Measurements from ENCODE around the gene NOTCH1. TPM values are rescaled to one million over a fixed set of nuclear protein-coding genes. Genes with fewer than 3 reads are reported as not detected.

The NOTCH1 gene
- total RNA-seq, 1 donor from 2014 or later: 16.8 TPM

- intact Hi-C loops (cut with DNase I): no loop called here
- ATAC-seq (ENCODE audit: poor library complexity) (no peak), DNase-seq (no peak)
Measured at GRCh38 chr9:136464241-136464640, 81.6 kb downstream of the NOTCH1 start.

DNA sequence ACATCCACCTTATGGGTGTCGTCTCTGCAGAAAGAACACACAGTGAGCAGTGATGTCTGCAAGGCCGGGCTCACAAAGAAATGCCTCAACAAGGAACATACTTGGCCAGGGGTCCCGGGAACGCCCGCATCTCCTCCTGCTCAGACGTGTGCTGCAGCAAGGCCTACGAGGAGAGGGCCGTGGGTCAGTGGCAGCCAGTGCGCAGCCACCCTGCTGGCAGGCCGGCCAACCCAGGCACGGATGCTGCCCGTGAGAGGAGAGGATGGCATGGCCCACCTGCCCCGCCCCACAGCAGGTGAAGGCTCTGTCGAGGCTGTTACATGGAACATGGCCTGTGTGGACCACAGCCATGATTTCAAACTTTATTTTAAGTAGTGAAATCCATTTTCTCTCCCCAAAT, 82.3 kb downstream of the NOTCH1 start:
- intact Hi-C loops (cut with DNase I): no loop called here
- DNase-seq (no peak), ATAC-seq (ENCODE audit: poor library complexity) (no peak)

DNA sequence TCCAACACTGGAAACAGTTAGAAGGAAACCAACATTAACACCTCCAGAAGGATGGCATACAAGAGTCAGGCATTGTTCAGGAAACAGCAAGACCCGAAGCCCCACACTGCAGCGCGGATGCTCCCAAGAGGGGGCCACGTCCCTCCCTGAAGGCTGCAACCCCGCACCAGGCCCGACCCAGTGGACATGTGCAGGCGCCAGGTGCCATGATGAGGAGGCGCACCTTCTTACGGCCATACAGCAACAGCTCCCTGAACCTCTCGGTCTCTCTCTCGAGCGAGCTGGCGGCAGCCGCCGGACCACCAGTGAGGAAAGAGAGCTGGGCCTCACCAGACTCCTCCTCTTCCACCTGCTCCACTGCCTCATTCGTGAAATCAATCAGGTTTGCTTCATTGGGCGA, 83.2 kb downstream of the NOTCH1 start:
- intact Hi-C loops (cut with DNase I): no loop called here
- DNase-seq: no peak
- ATAC-seq (ENCODE audit: poor library complexity): no peak

GRCh38 chr9:136460772-136461325, 85.0 kb downstream of the NOTCH1 start:
- DNase-seq: no peak
- intact Hi-C loops (cut with DNase I): no loop called here
- ATAC-seq (ENCODE audit: poor library complexity): no peak

DNA sequence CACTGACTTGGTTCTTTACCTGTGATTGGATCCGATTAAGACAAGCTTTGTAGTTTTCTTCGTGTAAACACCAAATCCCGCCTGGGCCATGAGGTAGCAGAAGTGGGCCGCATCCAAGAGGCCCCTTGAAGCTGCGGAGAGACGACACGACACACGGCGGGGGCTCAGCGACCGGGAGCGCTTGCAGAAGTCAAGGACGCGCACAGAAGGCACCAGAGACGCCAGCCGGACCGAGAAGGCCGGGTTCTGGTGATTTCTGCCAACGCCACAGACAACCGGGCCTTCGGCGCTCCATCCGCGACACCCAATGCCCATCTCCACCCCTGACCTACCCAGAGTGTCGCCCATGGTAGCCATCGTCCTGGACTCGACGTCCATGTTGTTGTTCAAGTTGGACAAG, 86.4 kb downstream of the NOTCH1 start:
- no peak for ATAC-seq (ENCODE audit: poor library complexity)

DNA sequence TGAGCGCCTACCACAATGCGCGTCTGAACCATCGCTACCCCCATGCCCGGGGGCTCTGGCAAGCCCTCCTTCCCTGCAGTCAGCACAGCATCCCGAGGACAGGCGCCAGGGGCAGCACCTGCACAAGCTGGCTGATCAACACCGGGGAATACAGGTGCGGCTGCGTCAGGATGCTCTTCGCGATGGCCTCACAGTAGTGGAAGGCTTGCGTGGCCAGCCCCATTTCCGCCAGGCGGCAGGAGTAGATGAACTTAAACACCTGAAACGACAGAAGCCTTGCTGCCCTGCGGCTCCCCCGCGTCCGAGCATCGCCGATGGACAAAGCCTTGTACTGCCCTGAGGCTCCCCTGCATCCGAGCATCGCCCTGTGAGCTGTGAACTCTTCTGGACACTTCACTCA, 88.5 kb downstream of the NOTCH1 start:
- intact Hi-C loops (cut with DNase I): no loop called here
- DNase-seq (no peak), ATAC-seq (ENCODE audit: poor library complexity) (no peak)

More for the DNA sequence above, 86.4 kb downstream of the NOTCH1 start:
- intact Hi-C loops (cut with DNase I): no loop called here
- DNase-seq: no peak

DNA sequence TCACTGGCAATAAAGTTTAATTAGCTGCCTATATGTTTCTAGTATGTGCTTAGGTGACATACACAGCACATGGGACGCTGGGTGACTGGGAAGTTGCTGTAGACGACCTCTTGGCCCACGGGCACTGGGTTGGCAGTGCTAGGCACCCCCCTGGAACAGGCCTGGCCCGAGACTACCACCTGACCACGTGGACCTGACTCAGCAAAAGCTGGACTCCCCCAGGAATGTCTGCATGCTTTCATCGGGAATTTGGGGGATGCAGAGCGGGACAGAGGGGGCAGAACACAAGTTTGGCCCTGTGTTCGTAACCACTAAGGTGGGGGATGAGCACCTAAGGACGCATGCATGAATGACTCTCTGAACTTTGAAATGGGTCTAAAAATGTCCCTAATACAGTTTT, 89.6 kb downstream of the NOTCH1 start:
- no peak for ATAC-seq (ENCODE audit: poor library complexity)
- intact Hi-C loops (cut with DNase I): no loop called here
- no peak for DNase-seq

DNA sequence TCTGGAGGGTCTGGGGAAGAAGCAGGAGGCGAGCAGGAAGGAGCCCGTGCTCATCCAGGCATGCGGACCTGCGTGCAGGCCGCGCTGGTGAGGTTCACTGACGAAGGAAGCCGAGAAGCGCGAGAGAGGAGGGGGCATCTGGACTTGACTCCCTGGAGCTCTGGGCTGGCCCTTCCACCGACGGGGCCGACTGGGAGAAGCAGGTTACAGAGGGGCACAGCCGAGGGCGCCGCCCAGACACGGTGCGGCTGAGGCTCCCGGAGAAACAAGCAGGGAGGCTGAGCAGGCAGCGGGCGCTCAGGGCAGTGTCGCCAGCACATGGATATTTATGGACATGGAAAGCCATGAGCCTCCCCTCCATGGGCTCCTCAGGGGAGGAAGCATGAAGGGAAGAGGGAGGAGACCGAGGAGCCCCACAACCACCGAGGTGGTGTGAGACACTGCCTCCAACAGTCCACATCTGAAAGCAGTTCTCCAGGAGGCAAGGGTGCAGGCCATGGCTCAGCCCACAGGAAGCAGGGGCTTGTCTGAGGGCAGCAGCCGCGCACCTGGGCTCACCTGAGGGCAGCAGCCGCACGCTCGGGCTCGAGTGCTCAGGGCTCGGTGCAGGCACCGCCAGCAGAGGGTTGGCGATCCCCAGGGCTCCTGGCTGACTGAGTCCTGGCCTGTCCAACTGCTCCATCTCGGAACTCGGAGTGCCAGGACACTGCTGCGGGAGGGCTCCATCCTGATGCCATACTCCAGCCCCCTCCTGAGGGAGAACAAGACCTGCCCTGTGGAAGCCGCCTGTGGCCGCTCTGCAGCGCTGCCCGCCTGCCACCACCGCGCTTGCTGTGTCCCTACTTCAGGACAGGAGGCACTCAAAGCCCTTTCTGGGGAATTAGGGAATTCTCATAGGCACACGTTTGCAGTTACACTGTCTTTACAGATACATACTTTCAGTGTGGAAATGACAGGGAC, 90.5 kb downstream of the NOTCH1 start:
- ATAC-seq (ENCODE audit: poor library complexity) (peak; percentile 23), DNase-seq (peak; percentile 33)
- intact Hi-C loops (cut with DNase I): no loop called here

- intact Hi-C loops (cut with DNase I): no loop called here
- DNase-seq (no peak), ATAC-seq (ENCODE audit: poor library complexity) (no peak)
Measured at GRCh38 chr9:136454026-136454796, 91.6 kb downstream of the NOTCH1 start.

- no peak for ATAC-seq (ENCODE audit: poor library complexity)
- no peak for DNase-seq
- intact Hi-C loops (cut with DNase I): no loop called here
Measured at GRCh38 chr9:136453326-136453725, 92.5 kb downstream of the NOTCH1 start.

DNA sequence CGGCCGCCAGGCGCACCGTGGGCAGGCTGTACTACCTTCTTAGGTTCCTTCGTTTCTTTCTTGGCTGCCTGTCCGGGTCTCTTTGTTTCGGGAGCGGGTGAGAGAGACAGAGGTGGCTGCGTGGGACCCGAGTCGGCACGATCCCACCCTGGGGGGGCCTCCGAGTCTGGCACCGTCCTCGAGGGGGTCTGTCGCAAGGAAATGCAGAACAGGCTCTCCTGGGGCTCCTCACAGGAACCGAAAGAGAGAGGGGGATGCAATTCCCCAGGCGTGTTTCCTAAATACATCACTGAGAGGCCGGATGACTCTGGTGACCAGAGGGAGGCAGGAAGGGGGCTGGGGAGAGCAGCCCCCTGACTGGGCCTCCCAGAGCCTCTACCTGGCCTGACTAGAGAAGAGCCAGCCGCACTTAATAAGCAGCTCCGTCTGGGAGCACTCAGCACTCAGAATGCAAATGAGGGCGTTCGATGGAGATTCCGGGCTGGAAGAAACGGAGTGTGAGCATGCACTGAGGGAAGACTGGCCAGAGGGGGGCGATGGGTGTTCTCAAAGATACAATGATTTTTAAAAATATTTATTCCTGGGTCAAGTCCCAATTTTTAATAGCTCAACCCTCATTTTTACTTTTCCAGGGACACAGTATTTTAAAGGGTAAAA, 94.5 kb downstream of the NOTCH1 start:
- DNase-seq: no peak
- no peak for ATAC-seq (ENCODE audit: poor library complexity)
- intact Hi-C loops (cut with DNase I): no loop called here

DNA sequence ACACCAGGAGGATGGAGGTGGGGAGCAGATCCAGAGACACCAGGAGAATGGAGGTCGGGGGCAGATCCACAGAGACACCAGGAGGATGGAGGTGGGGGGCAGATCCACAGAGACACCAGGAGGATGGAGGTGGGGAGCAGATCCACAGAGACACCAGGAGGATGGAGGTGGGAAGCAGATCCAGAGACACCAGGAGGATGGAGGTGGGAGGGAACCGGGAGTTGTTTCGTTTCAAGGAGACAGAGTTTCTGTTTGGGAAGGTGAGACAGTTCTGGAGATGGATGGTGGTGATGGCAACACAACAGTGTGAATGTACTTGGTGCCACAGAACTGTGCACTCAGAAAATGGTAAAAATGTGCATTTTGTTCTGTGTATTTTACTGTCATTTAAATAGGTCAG, 97.2 kb downstream of the NOTCH1 start:
- DNase-seq (no peak), ATAC-seq (ENCODE audit: poor library complexity) (no peak)
- intact Hi-C loops (cut with DNase I): no loop called here

DNA sequence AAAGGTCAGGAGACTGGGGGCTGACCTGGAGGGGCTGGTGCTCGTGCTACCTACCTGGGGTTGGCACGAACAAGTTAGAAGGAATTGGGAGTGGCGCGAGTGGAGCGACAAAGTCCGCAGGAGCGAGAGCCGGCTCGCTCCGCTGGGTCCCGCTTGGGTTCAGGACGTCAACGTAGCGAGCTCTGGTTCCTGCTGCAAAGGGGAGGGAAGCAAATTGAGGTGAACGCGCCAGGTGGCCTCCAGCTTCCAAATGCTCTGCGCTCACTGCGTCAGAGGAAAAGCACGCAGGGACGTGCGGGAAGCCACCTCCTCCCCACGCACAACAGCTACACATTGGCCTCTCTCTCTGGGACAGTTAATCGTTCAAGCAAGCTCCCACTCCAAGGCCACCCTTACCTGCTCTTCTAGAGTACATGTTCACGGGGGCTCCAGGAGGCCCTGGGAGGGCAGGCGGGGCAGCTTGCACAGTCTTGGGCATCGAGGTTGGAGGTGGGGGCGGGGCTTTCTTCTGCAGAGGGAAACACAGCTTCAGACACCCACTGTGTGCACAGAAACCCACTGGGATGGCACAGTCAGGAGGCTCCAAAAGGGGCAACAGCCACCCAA, 98.6 kb downstream of the NOTCH1 start:
- DNase-seq: no peak

DNA sequence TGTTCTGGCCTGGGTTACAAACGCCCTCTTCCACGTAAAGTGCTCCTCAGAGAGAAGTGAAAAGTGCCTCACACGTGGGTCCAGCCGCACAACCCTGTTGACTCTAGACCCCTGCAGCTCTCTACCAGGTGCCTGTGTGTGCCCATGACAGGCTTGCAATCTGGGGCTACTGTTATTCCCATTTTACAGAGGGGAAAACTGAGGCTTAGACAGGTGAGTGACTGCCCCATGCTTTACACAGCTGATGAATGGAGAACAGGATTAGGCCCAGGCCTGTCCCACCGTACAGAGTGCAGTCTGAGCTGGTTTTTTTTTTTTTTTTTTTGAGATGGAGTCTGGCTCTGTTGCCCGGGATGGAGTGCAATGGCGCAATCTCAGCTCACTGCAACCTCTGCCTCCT, 100.0 kb downstream of the NOTCH1 start:
- no peak for ATAC-seq (ENCODE audit: poor library complexity)
- no peak for DNase-seq
- intact Hi-C loops (cut with DNase I): no loop called here

More for the DNA sequence above, 98.6 kb downstream of the NOTCH1 start:
- intact Hi-C loops (cut with DNase I): no loop called here
- ATAC-seq (ENCODE audit: poor library complexity): no peak

Small RNAs within 50 kb of the gene (microRNA-seq; reads per million reads assigned to microRNA genes)
- not detected for gene MIR4673
- not detected for gene MIR4674

Other genes with a start within 250 kb of the NOTCH1 start
- gene CCDC187, start 242.0 kb downstream of the NOTCH1 start, total RNA-seq: not detected
- 50.3 TPM for gene GPSM1, start 218.5 kb downstream of the NOTCH1 start, total RNA-seq
- gene DNLZ, start 182.3 kb downstream of the NOTCH1 start, total RNA-seq: 39.9 TPM
- 0.78 TPM for gene CARD9, start 172.4 kb downstream of the NOTCH1 start, total RNA-seq
- gene SNAPC4, start 145.9 kb downstream of the NOTCH1 start, total RNA-seq: 3.3 TPM
- 23.3 TPM for gene ENTR1, start 135.4 kb downstream of the NOTCH1 start, total RNA-seq
- 80.2 TPM for gene PMPCA, start 135.4 kb downstream of the NOTCH1 start, total RNA-seq
- gene INPP5E, start 106.2 kb downstream of the NOTCH1 start, total RNA-seq: 10.5 TPM
- 21.4 TPM for gene SEC16A, start 63.0 kb downstream of the NOTCH1 start, total RNA-seq
- 61.5 TPM for gene EGFL7, start 116.9 kb upstream of the NOTCH1 start, total RNA-seq
- 48.6 TPM for gene AGPAT2, start 141.4 kb upstream of the NOTCH1 start, total RNA-seq
- 15.1 TPM for gene DIPK1B, start 166.5 kb upstream of the NOTCH1 start, total RNA-seq
- gene LCN10, start 196.9 kb upstream of the NOTCH1 start, total RNA-seq: 7.7 TPM
- gene LCN6, start 202.5 kb upstream of the NOTCH1 start, total RNA-seq: 13.0 TPM
- gene LCN8, start 212.2 kb upstream of the NOTCH1 start, total RNA-seq: not detected
- not detected for gene LCN15, start 218.5 kb upstream of the NOTCH1 start, total RNA-seq
- gene TMEM141, start 245.3 kb upstream of the NOTCH1 start, total RNA-seq: 70.9 TPM

All from Right ventricle myocardium superior (tissue), 1 donor.